OCI-LY1 (cell line): ENCODE results near the gene DTX1.

Experiments used
- H2AFZ ChIP-seq: fragments of 200-600 bp; sonication (generic), shearing (Covaris generic); 2 replicates; pipeline ENCODE4 v1.6.0; 2014; ENCODE audit warnings: antibody characterized with exemption, mild to moderate bottlenecking, low read length
- H3F3A ChIP-seq: fragments of 200-600 bp; sonication (generic), shearing (Covaris generic); 2 replicates; pipeline ENCODE4 v1.6.0; 2014; ENCODE audit warnings: mild to moderate bottlenecking, antibody characterized with exemption, low read length, moderate library complexity; ENCODE audit not compliant: insufficient read depth
- H3K27ac ChIP-seq: fragments of 200-600 bp; sonication (generic); 2 replicates; pipeline ENCODE4 v1.5.1; 2014; ENCODE audit warnings: low read length, mixed run types, mild to moderate bottlenecking, low read depth; ENCODE audit not compliant: poor library complexity, severe bottlenecking
- H3K27me3 ChIP-seq: fragments of 200-600 bp; sonication (generic); 2 replicates; pipeline ENCODE4 v1.6.0; 2014; ENCODE audit warnings: antibody characterized with exemption, mild to moderate bottlenecking, low read length, moderate library complexity; ENCODE audit not compliant: insufficient read depth
- H3K36me3 ChIP-seq: fragments of 200-600 bp; sonication (generic); 2 replicates; pipeline ENCODE4 v1.6.1; 2014; ENCODE audit warnings: mild to moderate bottlenecking, antibody characterized with exemption, low read length, moderate library complexity, mixed read lengths; ENCODE audit not compliant: insufficient read depth
- H3K4me1 ChIP-seq: fragments of 200-600 bp; sonication (generic); 2 replicates; pipeline ENCODE4 v1.5.1; 2014; ENCODE audit warnings: mild to moderate bottlenecking, low read length, moderate library complexity; ENCODE audit not compliant: insufficient read depth, severe bottlenecking
- H3K4me2 ChIP-seq: fragments of 200-600 bp; sonication (generic), shearing (Covaris generic); 2 replicates; pipeline ENCODE4 v1.6.1; 2014; ENCODE audit warnings: low read length
- H3K4me3 ChIP-seq: fragments of 200-600 bp; sonication (generic); 2 replicates; pipeline ENCODE4 v1.5.1; 2014; ENCODE audit warnings: low read length, low read depth, mild to moderate bottlenecking, mixed read lengths; ENCODE audit not compliant: poor library complexity, severe bottlenecking
- H3K79me2 ChIP-seq: fragments of 200-600 bp; shearing (Covaris generic); 2 replicates; pipeline ENCODE4 v1.6.1; 2016; ENCODE audit warnings: mixed run types, low read length, mixed read lengths; ENCODE audit not compliant: insufficient read depth
- H3K9ac ChIP-seq: fragments of 200-600 bp; sonication (generic), shearing (Covaris generic); 2 replicates; pipeline ENCODE4 v1.6.1; 2014; ENCODE audit warnings: mild to moderate bottlenecking, low read length, mixed read lengths
- H3K9me2 ChIP-seq: fragments of 200-600 bp; sonication (generic), shearing (Covaris generic); 2 replicates; pipeline ENCODE4 v1.6.1; 2014; ENCODE audit warnings: low read depth, mild to moderate bottlenecking, low read length, mixed read lengths
- H3K9me3 ChIP-seq: fragments of 200-600 bp; shearing (Covaris generic); 2 replicates; pipeline ENCODE4 v1.6.1; 2014; ENCODE audit warnings: low read length, mixed read lengths
- H4K20me1 ChIP-seq: fragments of 200-600 bp; sonication (generic), shearing (Covaris generic); 2 replicates; pipeline ENCODE4 v1.6.0; 2016; ENCODE audit warnings: mild to moderate bottlenecking, low read length; ENCODE audit not compliant: insufficient read depth
- EZH2 ChIP-seq: fragments of 200-600 bp; sonication (generic), shearing (Covaris generic); IDR thresholded peaks from 2 replicates; pipeline ENCODE4 v1.8.0; 2017; ENCODE audit warnings: borderline replicate concordance, mixed run types, mild to moderate bottlenecking, antibody characterized with exemption, low read length, moderate library complexity, mixed read lengths
- TF ChIP-seq, protein P1 (sequence below): fragments of 200-600 bp; sonication (generic), shearing (Covaris generic); IDR thresholded peaks from 2 replicates; pipeline ENCODE4 v1.5.1; 2017; ENCODE audit warnings: mild to moderate bottlenecking, antibody characterized with exemption, low read length, moderate library complexity, mixed read lengths

DTX1 gene

DNA sequence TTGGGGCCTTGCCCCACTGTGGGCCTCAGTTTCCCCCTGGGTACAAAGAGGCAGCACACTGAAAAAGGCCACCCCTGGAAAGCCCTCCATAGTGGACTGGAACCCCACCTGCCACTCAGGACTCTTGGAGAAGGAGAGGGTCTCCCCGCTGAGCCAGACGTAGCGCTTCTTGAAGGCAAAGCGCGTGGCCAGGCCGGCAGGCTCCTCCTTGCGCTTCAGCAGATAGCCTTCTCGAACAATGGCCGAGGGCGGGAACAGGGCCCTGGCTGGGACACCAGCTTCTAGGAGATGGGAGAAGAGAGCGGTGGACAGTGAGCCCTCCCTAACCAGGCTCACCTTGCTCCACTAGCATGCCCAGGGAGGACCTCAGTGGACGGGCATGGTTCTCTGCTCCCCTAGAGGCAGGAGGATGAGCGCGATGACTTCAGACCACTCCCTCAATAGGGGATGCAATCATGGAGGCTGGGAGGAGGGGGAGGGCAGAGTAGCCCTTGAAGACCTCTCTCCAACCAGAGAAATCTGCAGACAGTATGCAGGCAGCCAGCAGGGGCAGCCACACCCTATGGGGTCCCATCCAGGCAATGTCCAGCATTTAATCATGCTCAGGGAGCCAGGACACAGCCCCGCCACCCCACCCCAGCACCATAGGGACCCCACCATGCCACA lies 49.2 kb downstream of the DTX1 start:
- peak overlapping the region; percentile 43 for H3K27ac ChIP-seq
- H3K9me2 ChIP-seq, result no peaks in the 10 kb centered on the region
- H3K9me3 ChIP-seq, result no peaks in the 10 kb centered on the region
- H3K9ac ChIP-seq, result no peak overlapping the region
- no peak overlapping the region for H2AFZ ChIP-seq
- H3K79me2 ChIP-seq, result no peaks in the 10 kb centered on the region
- H3K4me2 ChIP-seq, result no peak overlapping the region
- no peaks in the 10 kb centered on the region for H4K20me1 ChIP-seq
- H3K36me3 ChIP-seq, result peaks cover 61% of the 10 kb centered on the region
- H3F3A ChIP-seq, result 0 out of 2 replicates have a peak, but pooled peaks cover 4% of the 10 kb centered on the region
- H3K27me3 ChIP-seq, result no peaks in the 10 kb centered on the region
- H3K4me1 ChIP-seq, result peaks cover 55% of the 10 kb centered on the region
- TF ChIP-seq, protein P1, sequence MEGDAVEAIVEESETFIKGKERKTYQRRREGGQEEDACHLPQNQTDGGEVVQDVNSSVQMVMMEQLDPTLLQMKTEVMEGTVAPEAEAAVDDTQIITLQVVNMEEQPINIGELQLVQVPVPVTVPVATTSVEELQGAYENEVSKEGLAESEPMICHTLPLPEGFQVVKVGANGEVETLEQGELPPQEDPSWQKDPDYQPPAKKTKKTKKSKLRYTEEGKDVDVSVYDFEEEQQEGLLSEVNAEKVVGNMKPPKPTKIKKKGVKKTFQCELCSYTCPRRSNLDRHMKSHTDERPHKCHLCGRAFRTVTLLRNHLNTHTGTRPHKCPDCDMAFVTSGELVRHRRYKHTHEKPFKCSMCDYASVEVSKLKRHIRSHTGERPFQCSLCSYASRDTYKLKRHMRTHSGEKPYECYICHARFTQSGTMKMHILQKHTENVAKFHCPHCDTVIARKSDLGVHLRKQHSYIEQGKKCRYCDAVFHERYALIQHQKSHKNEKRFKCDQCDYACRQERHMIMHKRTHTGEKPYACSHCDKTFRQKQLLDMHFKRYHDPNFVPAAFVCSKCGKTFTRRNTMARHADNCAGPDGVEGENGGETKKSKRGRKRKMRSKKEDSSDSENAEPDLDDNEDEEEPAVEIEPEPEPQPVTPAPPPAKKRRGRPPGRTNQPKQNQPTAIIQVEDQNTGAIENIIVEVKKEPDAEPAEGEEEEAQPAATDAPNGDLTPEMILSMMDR, result no peak
- no peak overlapping the region for H3K4me3 ChIP-seq

DNA sequence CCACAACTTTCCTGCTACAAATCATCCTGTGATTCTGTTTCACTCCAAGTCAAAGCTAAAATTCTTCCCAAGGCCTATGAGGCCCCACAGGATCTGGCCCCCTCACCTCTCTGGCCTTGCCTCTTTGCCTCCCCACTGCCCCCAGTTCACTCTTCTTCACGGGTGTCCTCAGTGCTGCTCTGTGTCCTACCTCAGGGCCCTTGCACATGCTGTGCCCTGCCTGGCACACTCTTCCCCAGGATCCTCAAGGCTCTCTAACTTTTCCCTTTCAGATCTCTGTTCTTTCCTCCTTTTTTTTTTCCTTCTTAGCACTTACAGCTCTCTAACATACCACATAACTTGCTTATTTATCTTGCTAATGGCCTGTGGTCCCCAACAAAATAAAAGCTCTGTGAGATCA lies 49.8 kb downstream of the DTX1 start:
- Histone ChIP-seq H3K9me2 (no peaks in the 10 kb centered on the region), H3K79me2 (no peaks in the 10 kb centered on the region), H3K27me3 (no peaks in the 10 kb centered on the region), H4K20me1 (no peaks in the 10 kb centered on the region), H3K4me3 (no peak overlapping the region), H3K9me3 (no peaks in the 10 kb centered on the region), H3F3A (0 out of 2 replicates have a peak, but pooled peaks cover 4% of the 10 kb centered on the region), H3K4me1 (peaks cover 49% of the 10 kb centered on the region), H3K4me2 (no peak overlapping the region), H2AFZ (no peak overlapping the region), H3K36me3 (peaks cover 63% of the 10 kb centered on the region), H3K27ac (peak overlapping the region; percentile 43), H3K9ac (no peak overlapping the region)
- TF ChIP-seq, protein P1, result no peak
- TF ChIP-seq EZH2, result no peak

DNA sequence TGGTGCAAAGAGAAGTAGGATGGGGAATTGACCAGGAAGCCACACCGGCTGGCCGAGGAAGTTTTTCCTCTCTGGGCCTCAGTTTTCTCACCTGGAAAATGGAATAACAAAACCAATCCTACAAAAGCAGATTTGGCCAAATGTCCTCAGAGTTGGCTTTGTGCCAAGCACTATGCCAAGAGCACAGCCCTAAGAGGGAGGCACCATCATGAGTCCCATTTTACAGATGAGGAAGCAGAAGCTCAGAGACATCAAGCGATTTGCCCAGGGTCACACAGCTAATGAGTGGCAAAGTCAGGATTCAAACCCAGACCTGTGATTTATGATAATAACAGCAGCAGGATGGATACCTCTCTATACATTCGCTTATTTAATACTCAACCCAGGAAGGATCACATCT lies 51.8 kb downstream of the DTX1 start:
- Histone ChIP-seq H3K79me2 (no peaks in the 10 kb centered on the region), H3K9ac (no peak overlapping the region), H3K27ac (peak overlapping the region; percentile 61), H3K4me3 (no peak overlapping the region), H3F3A (0 out of 2 replicates have a peak, but pooled peaks cover 4% of the 10 kb centered on the region), H2AFZ (no peak overlapping the region), H3K9me3 (no peaks in the 10 kb centered on the region), H3K9me2 (no peaks in the 10 kb centered on the region), H3K27me3 (no peaks in the 10 kb centered on the region), H4K20me1 (no peaks in the 10 kb centered on the region), H3K36me3 (peaks cover 78% of the 10 kb centered on the region), H3K4me1 (peaks cover 32% of the 10 kb centered on the region), H3K4me2 (no peak overlapping the region)
- no peak for TF ChIP-seq EZH2
- TF ChIP-seq, protein P1, result no peak
